IPS DF 6.9 (cell line): ENCODE results near the gene SGIP1.
"Not testable (repeated sequence)": the region's sequence is repeated elsewhere in the genome, so short reads cannot be mapped to it uniquely, and the experiment has no call there.

Source experiments
- DNase-seq: peaks from one replicate; pipeline ENCODE4 v3.0.0-alpha.2; 2013; ENCODE audit warnings: low read depth, low spot score
- H3K27ac ChIP-seq: one replicate; pipeline ENCODE4 v1.5.1; 2013; ENCODE audit warnings: low read length, control low read depth
- H3K27me3 ChIP-seq: 2 replicates; pipeline ENCODE4 v1.6.1; 2013; ENCODE audit warnings: mild to moderate bottlenecking, low read length; ENCODE audit not compliant: control insufficient read depth, insufficient read depth
- H3K36me3 ChIP-seq: 2 replicates; pipeline ENCODE4 v1.6.1; 2013; ENCODE audit warnings: low read length; ENCODE audit not compliant: control insufficient read depth, insufficient read depth
- H3K4me1 ChIP-seq: 2 replicates; pipeline ENCODE4 v1.6.1; 2013; ENCODE audit warnings: low read length; ENCODE audit not compliant: control insufficient read depth, insufficient read depth
- H3K4me3 ChIP-seq: 2 replicates; pipeline ENCODE4 v1.5.1; 2013; ENCODE audit warnings: mild to moderate bottlenecking, low read length
- H3K9me3 ChIP-seq: 2 replicates; pipeline ENCODE4 v1.6.1; 2013; ENCODE audit warnings: low read length, inconsistent platforms; ENCODE audit not compliant: control insufficient read depth, insufficient read depth
- WGBS: extraction: QIAGEN DNeasy Blood & Tissue Kit; methylation state at CpG from one replicate; pipeline ENCODE4 v1.1.7; 2013; ENCODE audit warnings: mixed read lengths, missing lambda C conversion rate; ENCODE audit not compliant: insufficient read length, insufficient coverage; 5-methylcytosine and 5-hydroxymethylcytosine counted together

The SGIP1 gene

DNA sequence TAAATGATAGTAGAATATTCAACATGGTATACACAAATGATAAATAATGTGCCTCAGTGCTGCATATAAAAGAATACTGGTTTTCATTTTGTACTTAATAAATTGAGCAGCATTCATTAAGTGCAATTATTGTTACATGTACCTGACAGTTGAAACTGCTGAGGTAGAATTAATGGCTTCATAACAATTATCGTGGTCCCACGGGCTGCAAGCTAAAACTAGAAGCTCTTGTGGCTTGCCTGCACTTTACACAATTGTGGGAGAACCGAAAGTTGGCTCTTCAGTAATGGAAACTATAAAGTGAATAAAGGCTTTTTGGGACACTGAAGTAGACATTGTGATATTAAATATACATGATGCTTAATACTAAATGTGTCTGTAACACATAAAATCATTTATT lies 243.9 kb downstream of the SGIP1 start:
- Histone ChIP-seq H3K27me3 (no peaks in the 10 kb centered on the region), H3K4me1 (no peaks in the 10 kb centered on the region), H3K27ac (no peak overlapping the region), H3K4me3 (no peak overlapping the region), H3K9me3 (no peaks in the 10 kb centered on the region), H3K36me3 (no peaks in the 10 kb centered on the region)
- no peak for DNase-seq
- WGBS = no CpG with 5 or more reads among the region's 3 CpGs

DNA sequence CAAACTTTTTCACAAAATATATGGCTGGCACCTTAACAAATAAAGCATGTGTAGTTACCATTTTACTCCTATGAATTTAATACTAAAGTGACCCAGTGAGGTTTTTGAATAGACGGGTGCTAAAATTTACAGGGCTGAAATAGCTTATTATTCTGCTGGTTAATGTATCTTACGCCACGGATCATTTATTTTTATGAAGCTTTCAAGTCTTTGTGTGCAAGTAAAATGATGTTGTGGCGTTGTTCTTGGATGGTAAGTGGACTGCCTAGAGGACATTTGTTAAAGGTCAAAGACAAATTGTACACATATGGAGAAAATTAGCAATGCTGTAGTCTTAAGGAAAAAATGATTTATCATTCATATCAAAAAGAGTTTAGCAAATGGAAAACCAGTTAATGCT lies 244.3 kb downstream of the SGIP1 start:
- WGBS = no CpG with 5 or more reads among the region's 4 CpGs
- Histone ChIP-seq H3K4me3 (no peak overlapping the region), H3K4me1 (no peaks in the 10 kb centered on the region), H3K36me3 (no peaks in the 10 kb centered on the region), H3K27me3 (no peaks in the 10 kb centered on the region), H3K9me3 (no peaks in the 10 kb centered on the region), H3K27ac (no peak overlapping the region)
- DNase-seq = no peak

DNA sequence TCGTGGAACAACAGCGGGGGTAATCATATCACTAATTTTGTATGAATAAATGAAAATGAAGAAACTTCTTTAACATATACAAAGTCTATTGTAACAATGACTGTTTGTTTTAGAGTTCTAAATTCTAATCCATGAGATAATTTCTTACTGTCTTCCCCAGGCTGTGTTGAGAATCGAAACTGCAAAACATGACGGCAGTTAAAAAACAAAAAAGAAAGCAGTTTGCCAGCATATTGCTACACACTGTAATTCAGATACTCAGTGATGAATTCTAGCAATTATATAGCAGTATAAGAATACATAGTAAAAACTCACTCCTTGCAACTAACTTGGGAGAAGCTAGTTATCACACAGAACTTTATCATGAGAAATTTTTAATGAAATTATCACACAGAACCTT lies 245.0 kb downstream of the SGIP1 start:
- no CpG with 5 or more reads among the region's 4 CpGs for WGBS
- no peak for DNase-seq
- no peaks in the 10 kb centered on the region for H3K36me3 ChIP-seq
- H3K9me3 ChIP-seq = no peaks in the 10 kb centered on the region
- no peaks in the 10 kb centered on the region for H3K4me1 ChIP-seq
- no peak overlapping the region for H3K27ac ChIP-seq
- no peaks in the 10 kb centered on the region for H3K27me3 ChIP-seq
- no peak overlapping the region for H3K4me3 ChIP-seq

DNA sequence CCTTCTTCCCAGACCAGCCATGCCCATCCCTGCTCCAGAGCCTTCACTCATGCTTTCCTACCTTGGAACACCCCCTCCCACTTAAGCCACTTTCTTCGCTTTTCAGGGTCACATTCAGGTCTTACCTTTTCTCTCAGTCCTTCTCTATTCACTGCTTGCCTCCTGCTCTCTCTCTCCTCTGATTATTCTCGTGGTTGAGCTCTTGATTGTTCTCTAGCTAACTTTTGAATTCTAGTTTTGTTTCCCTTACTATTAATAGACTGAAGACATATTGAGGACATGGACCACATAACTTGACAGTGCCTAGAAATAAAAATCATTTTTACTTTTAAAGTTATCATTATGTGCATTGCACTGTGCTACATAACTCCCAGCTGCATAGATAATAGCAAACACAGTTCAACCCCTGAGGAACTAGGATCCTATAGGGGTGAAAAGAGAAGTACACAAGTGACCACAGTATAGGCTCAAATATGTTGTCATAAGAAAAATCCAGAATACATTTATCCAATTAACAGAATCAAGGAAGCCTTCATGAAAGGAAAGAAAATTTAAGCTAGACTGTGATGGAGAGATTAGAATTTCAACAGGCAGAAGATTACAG lies 245.6 kb downstream of the SGIP1 start:
- H3K9me3 ChIP-seq = no peaks in the 10 kb centered on the region
- no peak for DNase-seq
- H3K36me3 ChIP-seq = no peaks in the 10 kb centered on the region
- H3K27ac ChIP-seq = no peak overlapping the region
- no CpG with 5 or more reads among the region's 2 CpGs for WGBS
- no peaks in the 10 kb centered on the region for H3K27me3 ChIP-seq
- no peaks in the 10 kb centered on the region for H3K4me1 ChIP-seq
- H3K4me3 ChIP-seq = no peak overlapping the region

DNA sequence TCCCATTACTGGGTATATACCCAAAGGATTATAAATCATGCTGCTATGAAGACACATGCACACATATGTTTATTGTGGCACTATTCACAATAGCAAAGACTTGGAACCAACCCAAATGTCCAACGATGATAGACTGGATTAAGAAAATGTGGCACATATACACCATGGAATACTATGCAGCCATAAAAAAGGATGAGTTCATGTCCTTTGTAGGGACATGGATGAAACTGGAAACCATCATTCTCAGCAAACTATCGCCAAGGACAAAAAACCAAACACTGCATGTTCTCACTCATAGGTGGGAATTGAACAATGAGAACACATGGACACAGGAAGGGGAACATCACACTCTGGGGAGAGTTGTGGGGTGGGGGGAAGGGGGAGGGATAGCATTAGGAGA lies 251.8 kb downstream of the SGIP1 start:
- not testable (repeated sequence) for H3K36me3 ChIP-seq, H3K27me3 ChIP-seq, H3K27ac ChIP-seq, H3K4me3 ChIP-seq, DNase-seq, H3K4me1 ChIP-seq, H3K9me3 ChIP-seq
- no CpG with 5 or more reads among the region's 2 CpGs for WGBS

DNA sequence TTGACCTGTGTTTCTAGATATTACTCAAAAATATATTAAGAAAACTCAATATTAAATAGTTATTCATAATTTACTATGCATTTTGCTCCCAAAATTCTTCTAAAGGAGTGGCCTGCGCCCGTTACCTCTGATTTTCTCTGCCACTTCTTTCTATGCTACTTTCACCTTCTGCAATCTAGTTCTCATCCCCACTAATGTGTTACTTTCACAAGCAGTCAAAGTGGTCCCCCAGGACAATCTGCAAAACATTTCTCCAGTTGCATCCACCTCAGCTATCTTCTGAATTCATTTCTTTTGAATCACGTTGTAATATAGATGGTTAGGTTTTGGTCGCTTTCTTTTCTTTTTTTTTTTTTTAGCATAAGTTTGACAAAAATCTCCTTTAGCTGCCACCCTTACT lies 253.7 kb downstream of the SGIP1 start:
- Histone ChIP-seq H3K27me3 (no peaks in the 10 kb centered on the region), H3K9me3 (no peaks in the 10 kb centered on the region), H3K27ac (no peak overlapping the region), H3K4me3 (no peak overlapping the region), H3K36me3 (no peaks in the 10 kb centered on the region), H3K4me1 (no peaks in the 10 kb centered on the region)
- no peak for DNase-seq
- WGBS = no CpG with 5 or more reads among the region's 4 CpGs

DNA sequence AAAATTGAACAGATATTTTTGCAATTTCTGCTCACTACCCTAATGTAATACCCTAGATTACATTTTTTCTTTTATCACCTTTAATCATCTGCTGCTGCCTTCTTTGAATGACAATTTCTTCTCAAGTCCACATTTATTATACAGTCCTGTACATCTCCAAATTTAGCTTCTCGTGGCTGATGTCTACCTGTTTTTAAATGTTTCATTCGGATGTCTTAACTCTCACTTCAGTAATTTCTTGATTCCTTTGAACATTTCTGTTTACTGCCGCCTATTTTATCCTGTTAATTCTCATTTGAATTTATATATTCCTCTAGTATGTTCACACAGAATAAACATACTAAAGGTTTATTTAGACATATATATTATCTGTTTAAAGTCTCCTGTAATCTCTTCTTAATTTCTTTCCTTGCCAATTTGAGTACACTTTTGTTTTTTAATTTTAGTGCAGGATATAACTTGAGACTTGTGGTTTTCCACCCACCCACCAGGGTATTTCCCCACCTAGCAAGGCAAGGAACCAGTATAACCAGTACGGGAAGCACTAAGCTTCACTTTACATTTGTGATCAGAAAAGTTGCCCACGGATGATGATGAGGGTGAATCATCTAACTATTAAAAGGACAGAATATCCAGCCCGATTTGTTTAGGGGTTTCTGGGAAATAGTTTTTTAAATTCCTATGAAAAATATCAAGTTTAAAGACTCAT lies 254.4 kb downstream of the SGIP1 start:
- H3K4me3 ChIP-seq = no peak overlapping the region
- WGBS = no CpG with 5 or more reads among the region's 6 CpGs
- H3K9me3 ChIP-seq = no peaks in the 10 kb centered on the region
- H3K4me1 ChIP-seq = no peaks in the 10 kb centered on the region
- H3K27ac ChIP-seq = no peak overlapping the region
- no peaks in the 10 kb centered on the region for H3K27me3 ChIP-seq
- H3K36me3 ChIP-seq = no peaks in the 10 kb centered on the region
- DNase-seq = no peak

DNA sequence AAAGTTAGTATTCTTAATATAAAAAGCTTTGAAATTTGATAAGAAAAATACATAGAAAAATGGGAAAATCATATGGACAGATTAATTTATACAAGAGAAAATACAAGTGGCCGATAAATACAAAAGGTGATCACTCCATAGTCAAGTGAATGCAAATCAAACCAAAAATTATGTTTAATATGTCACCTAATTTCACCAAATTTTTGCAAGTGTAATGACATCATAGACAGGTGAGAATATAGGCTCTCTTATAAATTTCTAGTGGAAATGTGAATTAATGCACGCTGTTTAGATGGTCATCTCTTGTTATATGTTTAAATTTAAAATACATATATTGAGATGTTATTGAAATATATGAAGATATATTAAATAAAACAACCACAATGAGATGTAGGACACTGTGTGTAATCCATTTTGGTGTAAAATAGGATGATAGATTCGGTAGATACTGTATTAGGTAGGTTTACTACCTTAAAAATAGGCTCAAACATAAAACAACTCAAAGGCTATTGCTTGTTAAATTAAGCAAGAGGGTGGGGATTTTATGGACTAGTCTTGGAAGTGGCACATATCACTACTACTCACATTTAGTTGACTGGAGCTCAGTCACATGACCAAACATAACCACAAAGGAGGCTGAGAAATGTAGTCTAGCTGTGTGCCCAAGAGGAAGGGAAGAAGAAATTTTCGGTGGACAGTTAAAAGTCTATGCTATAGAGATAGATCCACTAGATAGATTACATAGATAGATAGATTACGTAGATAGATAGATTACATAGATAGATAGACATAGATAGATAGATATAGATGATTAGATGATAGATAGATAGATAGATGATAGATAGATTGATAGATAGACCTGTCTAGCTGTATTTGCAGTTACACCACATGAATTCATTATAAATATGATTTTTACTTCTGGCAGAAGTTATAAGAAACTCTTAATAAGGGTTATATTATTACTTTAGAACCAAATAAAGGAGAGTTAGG lies 258.0 kb downstream of the SGIP1 start:
- DNase-seq = no peak
- no peaks in the 10 kb centered on the region for H3K27me3 ChIP-seq
- no peaks in the 10 kb centered on the region for H3K36me3 ChIP-seq
- H3K4me1 ChIP-seq = no peaks in the 10 kb centered on the region
- H3K4me3 ChIP-seq = no peak overlapping the region
- 100% methylated on average over 1 of the region's 5 CpGs for WGBS
- H3K27ac ChIP-seq = no peak overlapping the region
- no peaks in the 10 kb centered on the region for H3K9me3 ChIP-seq

DNA sequence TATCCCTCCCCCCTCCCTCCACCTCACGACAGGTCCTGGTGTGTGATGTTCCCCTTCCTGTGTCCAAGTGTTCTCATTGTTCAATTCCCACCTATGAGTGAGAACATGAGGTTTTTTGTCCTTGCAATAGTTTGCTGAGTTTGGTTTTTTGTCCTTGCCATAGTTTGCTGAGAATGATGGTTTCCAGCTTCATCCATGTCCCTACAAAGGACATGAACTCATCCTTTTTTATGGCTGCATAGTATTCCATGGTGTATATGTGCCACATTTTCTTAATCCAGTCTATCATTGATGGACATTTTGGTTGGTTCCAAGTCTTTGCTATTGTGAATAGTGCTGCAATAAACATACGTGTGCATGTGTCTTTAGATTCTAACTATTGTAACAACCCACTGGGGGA lies 261.9 kb downstream of the SGIP1 start:
- H3K27ac ChIP-seq, H3K27me3 ChIP-seq, DNase-seq, H3K36me3 ChIP-seq, H3K4me1 ChIP-seq, H3K9me3 ChIP-seq, H3K4me3 ChIP-seq: not testable (repeated sequence)
- no CpG with 5 or more reads among the region's 2 CpGs for WGBS
